Ishikawa (cell line): ENCODE results near the gene GAMT.

Experiments used
- CEBPB ChIP-seq: IDR thresholded peaks from 2 replicates; pipeline ENCODE4 v1.6.1; 2012
- CREB1 ChIP-seq: IDR thresholded peaks from 2 replicates; pipeline ENCODE4 v1.6.1; 2012; ENCODE audit warnings: low read depth
- EGR1 ChIP-seq: IDR thresholded peaks from 2 replicates; pipeline ENCODE4 v1.6.1; 2012
- EP300 ChIP-seq: IDR thresholded peaks from 2 replicates; pipeline ENCODE4 v1.6.1; 2012; ENCODE audit warnings: borderline replicate concordance
- FOXM1 ChIP-seq: IDR thresholded peaks from 2 replicates; pipeline ENCODE4 v1.6.1; 2012; ENCODE audit warnings: low read depth, borderline replicate concordance
- NFIC ChIP-seq: IDR thresholded peaks from 2 replicates; pipeline ENCODE4 v1.6.1; 2012
- RAD21 ChIP-seq: IDR thresholded peaks from 2 replicates; pipeline ENCODE4 v1.6.1; 2012; ENCODE audit warnings: low read depth
- TAF1 ChIP-seq: IDR thresholded peaks from 2 replicates; pipeline ENCODE4 v1.6.1; 2012; ENCODE audit warnings: low read depth, mild to moderate bottlenecking
- TCF12 ChIP-seq: IDR thresholded peaks from 2 replicates; pipeline ENCODE4 v1.6.1; 2012; ENCODE audit warnings: low read depth
- TEAD4 ChIP-seq: IDR thresholded peaks from 2 replicates; pipeline ENCODE4 v1.6.1; 2012
- YY1 ChIP-seq: IDR thresholded peaks from 2 replicates; pipeline ENCODE4 v1.6.1; 2012; ENCODE audit warnings: low read depth
- ZBTB7A ChIP-seq: IDR thresholded peaks from 2 replicates; pipeline ENCODE4 v1.6.1; 2012; ENCODE audit warnings: low read depth
- TF ChIP-seq, protein P1 (sequence below): IDR thresholded peaks from 2 replicates; pipeline ENCODE4 v1.6.1; 2012; ENCODE audit warnings: low read depth, mild to moderate bottlenecking
- TF ChIP-seq, protein P2 (sequence below): IDR thresholded peaks from 2 replicates; pipeline ENCODE4 v1.6.1; 2012
- TF ChIP-seq, protein P3 (sequence below): IDR thresholded peaks from 2 replicates; pipeline ENCODE4 v1.6.1; 2012

GAMT gene

DNA sequence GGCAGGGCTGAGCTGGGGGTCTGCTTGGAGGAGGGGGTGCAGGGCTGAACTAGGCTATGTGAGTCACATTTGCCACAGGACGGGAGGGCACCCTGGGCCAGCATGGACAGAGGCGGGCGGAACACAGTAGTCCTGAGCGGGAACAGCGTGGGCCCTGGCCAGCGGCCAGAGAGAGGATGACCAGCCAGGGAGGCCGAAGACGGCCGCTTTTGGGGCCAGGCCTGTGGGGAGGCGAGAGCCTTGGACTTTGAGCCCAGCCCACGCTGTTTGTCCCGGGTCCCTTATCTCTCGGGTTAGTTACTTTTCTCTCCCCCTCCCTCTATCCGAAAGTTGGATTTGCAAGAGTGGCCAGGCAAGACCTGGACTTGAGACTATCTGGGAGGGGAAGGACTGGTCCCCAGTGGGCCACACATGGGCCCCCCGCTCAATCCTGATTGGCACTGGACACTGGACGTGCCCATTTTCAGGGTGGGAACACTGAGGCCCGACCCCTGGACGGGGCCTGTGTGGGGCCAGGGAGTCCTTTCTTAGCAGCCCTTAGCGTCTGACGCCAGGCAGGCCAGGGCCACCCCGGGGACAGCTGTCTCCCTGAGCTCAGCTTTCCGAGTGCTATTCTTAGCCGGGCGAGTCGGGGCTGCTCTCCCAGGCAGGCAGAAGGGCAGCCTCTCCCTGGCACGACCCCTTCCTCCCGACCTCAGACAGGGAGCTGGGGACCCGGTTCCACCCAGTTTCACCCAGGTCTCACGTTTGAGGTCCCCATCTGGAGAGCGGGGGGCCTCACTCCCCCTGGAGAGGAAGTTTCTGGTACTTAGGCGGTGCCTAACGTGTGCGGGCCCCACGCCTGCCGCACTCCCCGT lies 833 bp downstream of the GAMT start:
- no peak for TF ChIP-seq TAF1
- TF ChIP-seq NFIC, result peak; percentile 79
- TF ChIP-seq CEBPB, result no peak
- TF ChIP-seq RAD21, result no peak
- no peak for TF ChIP-seq EP300
- no peak for TF ChIP-seq TCF12
- no peak for TF ChIP-seq TEAD4
- no peak for TF ChIP-seq FOXM1
- TF ChIP-seq, protein P1, sequence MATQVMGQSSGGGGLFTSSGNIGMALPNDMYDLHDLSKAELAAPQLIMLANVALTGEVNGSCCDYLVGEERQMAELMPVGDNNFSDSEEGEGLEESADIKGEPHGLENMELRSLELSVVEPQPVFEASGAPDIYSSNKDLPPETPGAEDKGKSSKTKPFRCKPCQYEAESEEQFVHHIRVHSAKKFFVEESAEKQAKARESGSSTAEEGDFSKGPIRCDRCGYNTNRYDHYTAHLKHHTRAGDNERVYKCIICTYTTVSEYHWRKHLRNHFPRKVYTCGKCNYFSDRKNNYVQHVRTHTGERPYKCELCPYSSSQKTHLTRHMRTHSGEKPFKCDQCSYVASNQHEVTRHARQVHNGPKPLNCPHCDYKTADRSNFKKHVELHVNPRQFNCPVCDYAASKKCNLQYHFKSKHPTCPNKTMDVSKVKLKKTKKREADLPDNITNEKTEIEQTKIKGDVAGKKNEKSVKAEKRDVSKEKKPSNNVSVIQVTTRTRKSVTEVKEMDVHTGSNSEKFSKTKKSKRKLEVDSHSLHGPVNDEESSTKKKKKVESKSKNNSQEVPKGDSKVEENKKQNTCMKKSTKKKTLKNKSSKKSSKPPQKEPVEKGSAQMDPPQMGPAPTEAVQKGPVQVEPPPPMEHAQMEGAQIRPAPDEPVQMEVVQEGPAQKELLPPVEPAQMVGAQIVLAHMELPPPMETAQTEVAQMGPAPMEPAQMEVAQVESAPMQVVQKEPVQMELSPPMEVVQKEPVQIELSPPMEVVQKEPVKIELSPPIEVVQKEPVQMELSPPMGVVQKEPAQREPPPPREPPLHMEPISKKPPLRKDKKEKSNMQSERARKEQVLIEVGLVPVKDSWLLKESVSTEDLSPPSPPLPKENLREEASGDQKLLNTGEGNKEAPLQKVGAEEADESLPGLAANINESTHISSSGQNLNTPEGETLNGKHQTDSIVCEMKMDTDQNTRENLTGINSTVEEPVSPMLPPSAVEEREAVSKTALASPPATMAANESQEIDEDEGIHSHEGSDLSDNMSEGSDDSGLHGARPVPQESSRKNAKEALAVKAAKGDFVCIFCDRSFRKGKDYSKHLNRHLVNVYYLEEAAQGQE, result no peak
- TF ChIP-seq, protein P2, sequence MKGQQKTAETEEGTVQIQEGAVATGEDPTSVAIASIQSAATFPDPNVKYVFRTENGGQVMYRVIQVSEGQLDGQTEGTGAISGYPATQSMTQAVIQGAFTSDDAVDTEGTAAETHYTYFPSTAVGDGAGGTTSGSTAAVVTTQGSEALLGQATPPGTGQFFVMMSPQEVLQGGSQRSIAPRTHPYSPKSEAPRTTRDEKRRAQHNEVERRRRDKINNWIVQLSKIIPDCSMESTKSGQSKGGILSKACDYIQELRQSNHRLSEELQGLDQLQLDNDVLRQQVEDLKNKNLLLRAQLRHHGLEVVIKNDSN, result no peak
- TF ChIP-seq ZBTB7A, result 0 out of 2 replicates have a peak, but pooled peaks have one; percentile 7
- no peak for TF ChIP-seq EGR1
- TF ChIP-seq, protein P3, sequence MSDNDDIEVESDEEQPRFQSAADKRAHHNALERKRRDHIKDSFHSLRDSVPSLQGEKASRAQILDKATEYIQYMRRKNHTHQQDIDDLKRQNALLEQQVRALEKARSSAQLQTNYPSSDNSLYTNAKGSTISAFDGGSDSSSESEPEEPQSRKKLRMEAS, result peak; percentile 19; the same call in 1 of the 2 replicates
- no peak for TF ChIP-seq CREB1
- TF ChIP-seq YY1, result no peak

DNA sequence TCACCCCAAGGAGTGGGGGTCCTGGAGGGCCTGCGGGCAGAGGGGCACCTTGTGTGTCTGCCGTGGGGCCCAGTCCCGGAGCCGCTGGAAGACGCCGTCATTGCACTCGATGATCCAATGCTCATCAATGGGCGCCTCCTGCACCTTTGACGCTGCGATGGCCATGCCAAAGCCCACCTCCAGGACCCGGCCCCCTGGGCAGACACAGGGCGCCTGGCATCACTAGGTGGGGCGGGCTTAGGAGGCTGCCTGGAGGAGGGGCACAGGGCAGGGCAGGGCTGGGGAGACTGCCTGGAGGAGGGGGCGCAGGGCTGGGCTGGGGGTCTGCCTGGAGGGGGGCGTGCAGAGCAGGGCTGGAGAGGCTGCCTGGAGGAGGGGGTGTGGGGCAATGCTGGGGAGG lies 1.6 kb downstream of the GAMT start:
- TF ChIP-seq EGR1, result no peak
- TF ChIP-seq, protein P1, result no peak
- TF ChIP-seq EP300, result no peak
- no peak for TF ChIP-seq CREB1
- TF ChIP-seq RAD21, result no peak
- TF ChIP-seq TCF12, result no peak
- TF ChIP-seq YY1, result no peak
- no peak for TF ChIP-seq NFIC
- no peak for TF ChIP-seq FOXM1
- TF ChIP-seq, protein P3, result no peak
- no peak for TF ChIP-seq CEBPB
- TF ChIP-seq, protein P2, result no peak
- no peak for TF ChIP-seq ZBTB7A
- TF ChIP-seq TAF1, result no peak
- TF ChIP-seq TEAD4, result no peak

DNA sequence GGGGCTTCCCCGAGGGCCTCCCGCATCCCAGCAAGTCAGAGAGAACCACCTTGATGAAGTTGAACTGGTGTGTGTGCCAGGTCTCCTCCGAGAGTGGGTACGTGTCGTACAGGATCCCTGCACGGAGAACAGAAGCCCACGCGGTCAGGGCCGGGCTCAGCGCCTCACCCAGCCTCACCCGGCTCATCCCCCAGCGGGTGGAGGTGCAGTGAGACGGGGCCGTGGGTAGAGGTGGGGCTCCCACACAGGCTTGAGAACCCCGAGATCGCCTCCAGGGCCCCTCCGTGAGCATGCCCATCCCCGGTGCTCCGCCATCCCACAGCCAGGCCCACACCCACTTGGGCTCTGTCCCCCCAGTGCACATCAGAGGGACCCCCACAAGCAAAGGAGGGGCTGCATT lies 2.3 kb downstream of the GAMT start:
- TF ChIP-seq CEBPB (no peak), FOXM1 (no peak), TAF1 (no peak), CREB1 (no peak), EP300 (no peak), YY1 (no peak), NFIC (no peak), ZBTB7A (no peak), EGR1 (no peak)
- TF ChIP-seq, protein P2, result no peak

DNA sequence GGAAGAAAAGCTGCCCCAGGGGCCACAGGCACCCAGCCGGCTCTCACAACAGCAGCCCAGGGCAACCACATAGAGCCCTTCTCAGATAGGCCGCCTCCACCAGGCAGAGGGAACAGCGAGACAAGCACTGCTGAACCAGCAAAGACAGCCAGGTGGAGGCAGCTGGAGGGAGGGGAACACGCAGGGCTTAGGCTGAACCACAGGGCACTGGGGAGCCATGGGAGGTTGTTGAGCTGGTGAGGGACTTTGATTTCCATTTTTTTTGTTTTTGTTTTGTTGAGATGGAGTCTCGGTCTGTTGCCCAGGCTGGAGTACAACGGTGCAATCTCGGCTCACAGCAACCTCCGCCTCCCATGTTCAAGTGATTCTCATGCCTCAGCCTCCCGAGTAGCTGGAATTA lies 3.5 kb downstream of the GAMT start:
- TF ChIP-seq YY1 (no peak), FOXM1 (no peak), ZBTB7A (no peak), TCF12 (no peak), EP300 (no peak), EGR1 (no peak), RAD21 (no peak), CEBPB (no peak), NFIC (no peak), CREB1 (no peak), TAF1 (no peak), TEAD4 (no peak)
- TF ChIP-seq, protein P1, result no peak
- TF ChIP-seq, protein P3, result no peak
- TF ChIP-seq, protein P2, result no peak
